ENCODE data around the gene MIEF2. TPM values are rescaled to one million over a fixed set of nuclear protein-coding genes. Genes with fewer than 3 reads are reported as not detected.

MIEF2 gene
- total RNA-seq, 4 donors from 2014 or later = 19.3 to 45.2 (median 34.3) TPM

- H3K27me3 ChIP-seq = no peaks in the 10 kb centered on the region
- H3K4me1 ChIP-seq = no peaks in the 10 kb centered on the region
- ATAC-seq (no peak), DNase-seq (no peak)
- H3K27ac ChIP-seq = no peak overlapping the region
- H3K9me3 ChIP-seq = no peaks in the 10 kb centered on the region
- H3K36me3 ChIP-seq = peaks cover 0 to 7% of the 10 kb centered on the region in 2 donors
- no peak for TF ChIP-seq POLR2A (IDR thresholded peaks at IDR 0.05)
- TF ChIP-seq, protein P1, sequence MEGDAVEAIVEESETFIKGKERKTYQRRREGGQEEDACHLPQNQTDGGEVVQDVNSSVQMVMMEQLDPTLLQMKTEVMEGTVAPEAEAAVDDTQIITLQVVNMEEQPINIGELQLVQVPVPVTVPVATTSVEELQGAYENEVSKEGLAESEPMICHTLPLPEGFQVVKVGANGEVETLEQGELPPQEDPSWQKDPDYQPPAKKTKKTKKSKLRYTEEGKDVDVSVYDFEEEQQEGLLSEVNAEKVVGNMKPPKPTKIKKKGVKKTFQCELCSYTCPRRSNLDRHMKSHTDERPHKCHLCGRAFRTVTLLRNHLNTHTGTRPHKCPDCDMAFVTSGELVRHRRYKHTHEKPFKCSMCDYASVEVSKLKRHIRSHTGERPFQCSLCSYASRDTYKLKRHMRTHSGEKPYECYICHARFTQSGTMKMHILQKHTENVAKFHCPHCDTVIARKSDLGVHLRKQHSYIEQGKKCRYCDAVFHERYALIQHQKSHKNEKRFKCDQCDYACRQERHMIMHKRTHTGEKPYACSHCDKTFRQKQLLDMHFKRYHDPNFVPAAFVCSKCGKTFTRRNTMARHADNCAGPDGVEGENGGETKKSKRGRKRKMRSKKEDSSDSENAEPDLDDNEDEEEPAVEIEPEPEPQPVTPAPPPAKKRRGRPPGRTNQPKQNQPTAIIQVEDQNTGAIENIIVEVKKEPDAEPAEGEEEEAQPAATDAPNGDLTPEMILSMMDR (IDR thresholded peaks at IDR 0.05 in 4 of 5, conservative IDR thresholded peaks at IDR 0.05 in 1 of 5) = no peak
- intact Hi-C loops (cut with DNase I; ENCODE audit: low total_unique reads) (no loop called here), in situ Hi-C loops (cut with MboI; ENCODE audit: low sequenced_read_pairs in 4 of 4) (no loop called here)
- H3K4me3 ChIP-seq = no peak overlapping the region
These were observed 26.5 kb upstream of the MIEF2 start for GRCh38 chr17:18233803-18234518.

- no peak overlapping the region for H3K27ac ChIP-seq
- DNase-seq (no peak), ATAC-seq (no peak)
- H3K4me3 ChIP-seq = no peak overlapping the region
- intact Hi-C loops (cut with DNase I; ENCODE audit: low total_unique reads) = no loop called here
- TF ChIP-seq, protein P1 (IDR thresholded peaks at IDR 0.05 in 4 of 5, conservative IDR thresholded peaks at IDR 0.05 in 1 of 5) = no peak
- no peak for TF ChIP-seq POLR2A (IDR thresholded peaks at IDR 0.05)
- peaks cover 0 to 7% of the 10 kb centered on the region in 2 donors for H3K36me3 ChIP-seq
- in situ Hi-C loops (cut with MboI; ENCODE audit: low sequenced_read_pairs in 4 of 4) = no loop called here
- H3K27me3 ChIP-seq = no peaks in the 10 kb centered on the region
- H3K9me3 ChIP-seq = no peaks in the 10 kb centered on the region
- H3K4me1 ChIP-seq = no peaks in the 10 kb centered on the region
These were observed 25.5 kb upstream of the MIEF2 start for GRCh38 chr17:18234853-18235380.

GRCh38 chr17:18235743-18236256 lies 24.7 kb upstream of the MIEF2 start:
- H3K4me1 ChIP-seq = no peaks in the 10 kb centered on the region
- ATAC-seq = no peak
- TF ChIP-seq, protein P1 (IDR thresholded peaks at IDR 0.05 in 4 of 5, conservative IDR thresholded peaks at IDR 0.05 in 1 of 5) = no peak
- TF ChIP-seq POLR2A (IDR thresholded peaks at IDR 0.05) = no peak
- intact Hi-C loops (cut with DNase I; ENCODE audit: low total_unique reads) = no loop called here
- no peaks in the 10 kb centered on the region for H3K27me3 ChIP-seq
- H3K9me3 ChIP-seq = no peaks in the 10 kb centered on the region
- H3K4me3 ChIP-seq = no peak overlapping the region
- DNase-seq = no peak
- H3K27ac ChIP-seq = no peak overlapping the region
- peaks cover 0 to 7% of the 10 kb centered on the region in 2 donors for H3K36me3 ChIP-seq
- in situ Hi-C loops (cut with MboI; ENCODE audit: low sequenced_read_pairs in 4 of 4) = no loop called here

GRCh38 chr17:18236494-18236893 lies 24.0 kb upstream of the MIEF2 start:
- H3K27ac ChIP-seq = no peak overlapping the region
- intact Hi-C loops (cut with DNase I; ENCODE audit: low total_unique reads) = no loop called here
- no peak overlapping the region for H3K4me3 ChIP-seq
- in situ Hi-C loops (cut with MboI; ENCODE audit: low sequenced_read_pairs in 4 of 4) = no loop called here
- H3K27me3 ChIP-seq = no peaks in the 10 kb centered on the region
- TF ChIP-seq POLR2A (IDR thresholded peaks at IDR 0.05) = no peak
- TF ChIP-seq, protein P1 (IDR thresholded peaks at IDR 0.05 in 4 of 5, conservative IDR thresholded peaks at IDR 0.05 in 1 of 5) = no peak
- no peaks in the 10 kb centered on the region for H3K9me3 ChIP-seq
- no peak for ATAC-seq
- DNase-seq = no peak
- H3K4me1 ChIP-seq = no peaks in the 10 kb centered on the region
- peaks cover 0 to 7% of the 10 kb centered on the region in 2 donors for H3K36me3 ChIP-seq

Data from gastrocnemius medialis (tissue), 4 donors.